ENCODE results near the gene CHRNA10.
"Not testable (repeated sequence)": the region's sequence is repeated elsewhere in the genome, so short reads cannot be mapped to it uniquely, and the experiment has no call there.

CHRNA10 gene

DNA sequence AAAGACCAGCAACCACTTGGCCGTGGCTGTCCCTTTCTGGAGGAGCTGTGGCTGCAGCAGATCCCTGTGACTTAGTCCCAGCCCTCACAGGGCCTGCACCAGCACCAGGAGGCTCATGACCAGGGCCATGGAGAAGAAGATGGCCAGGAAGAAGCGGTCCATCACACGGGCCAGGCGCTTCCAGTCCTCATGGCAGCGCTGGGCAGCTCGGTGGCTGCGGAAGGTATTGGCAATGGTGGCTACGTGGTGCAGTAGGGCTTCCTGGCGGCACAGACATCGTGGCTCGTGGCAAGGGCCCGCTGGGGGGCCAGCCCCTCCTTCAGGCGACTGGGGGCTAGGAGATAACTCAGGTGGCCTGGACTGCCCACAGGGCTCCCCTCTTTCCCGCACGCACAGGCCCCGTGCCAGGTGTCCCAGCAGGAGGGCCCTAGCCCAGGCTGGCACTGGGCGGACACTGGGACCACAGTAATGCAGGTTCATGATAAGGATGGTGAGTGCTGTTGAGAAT lies 5.1 kb downstream of the CHRNA10 start:
- no peak for DNase-seq (ENCODE audit: extremely low read depth in 1 of 2, low read depth in 1 of 2)

- no peak for DNase-seq (ENCODE audit: extremely low read depth in 1 of 2, low read depth in 1 of 2)
These were observed 5.7 kb downstream of the CHRNA10 start for GRCh38 chr11:3665336-3666022.

DNA sequence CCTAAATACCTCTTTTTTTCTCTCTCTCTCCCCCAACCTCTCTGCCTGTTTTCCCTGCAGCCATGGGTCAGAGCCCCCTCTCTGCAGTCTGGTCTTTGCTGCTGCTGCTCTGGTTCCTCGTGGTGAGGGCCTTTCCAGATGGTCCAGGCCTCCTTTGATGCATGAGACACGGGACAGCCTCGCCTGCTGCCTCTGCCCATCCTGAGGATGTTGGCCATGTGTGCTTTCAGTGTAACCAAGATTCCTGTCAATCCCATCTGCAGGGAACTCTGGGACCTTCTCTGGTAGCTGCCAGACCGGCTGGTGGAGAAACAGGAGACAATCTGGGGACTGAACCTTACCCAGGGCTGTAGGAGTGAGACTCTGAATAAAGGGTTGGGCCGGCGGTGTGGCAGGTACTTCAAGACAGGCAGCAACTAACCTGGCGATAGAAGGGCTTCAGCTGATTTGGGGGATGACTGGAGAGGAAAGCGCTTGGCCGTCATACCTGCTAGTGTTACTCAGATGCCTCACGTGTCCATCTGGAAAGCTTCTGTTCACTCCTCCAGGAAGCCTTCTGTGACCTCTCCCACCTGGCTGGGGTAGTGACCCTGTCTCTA lies 7.1 kb downstream of the CHRNA10 start:
- no peak for DNase-seq (ENCODE audit: extremely low read depth in 1 of 2, low read depth in 1 of 2)

- DNase-seq (ENCODE audit: extremely low read depth in 1 of 2, low read depth in 1 of 2): no peak
These were observed 8.3 kb downstream of the CHRNA10 start for GRCh38 chr11:3662856-3663255.

GRCh38 chr11:3660960-3661359 lies 10.2 kb downstream of the CHRNA10 start:
- no peak for DNase-seq (ENCODE audit: extremely low read depth in 1 of 2, low read depth in 1 of 2)

DNA sequence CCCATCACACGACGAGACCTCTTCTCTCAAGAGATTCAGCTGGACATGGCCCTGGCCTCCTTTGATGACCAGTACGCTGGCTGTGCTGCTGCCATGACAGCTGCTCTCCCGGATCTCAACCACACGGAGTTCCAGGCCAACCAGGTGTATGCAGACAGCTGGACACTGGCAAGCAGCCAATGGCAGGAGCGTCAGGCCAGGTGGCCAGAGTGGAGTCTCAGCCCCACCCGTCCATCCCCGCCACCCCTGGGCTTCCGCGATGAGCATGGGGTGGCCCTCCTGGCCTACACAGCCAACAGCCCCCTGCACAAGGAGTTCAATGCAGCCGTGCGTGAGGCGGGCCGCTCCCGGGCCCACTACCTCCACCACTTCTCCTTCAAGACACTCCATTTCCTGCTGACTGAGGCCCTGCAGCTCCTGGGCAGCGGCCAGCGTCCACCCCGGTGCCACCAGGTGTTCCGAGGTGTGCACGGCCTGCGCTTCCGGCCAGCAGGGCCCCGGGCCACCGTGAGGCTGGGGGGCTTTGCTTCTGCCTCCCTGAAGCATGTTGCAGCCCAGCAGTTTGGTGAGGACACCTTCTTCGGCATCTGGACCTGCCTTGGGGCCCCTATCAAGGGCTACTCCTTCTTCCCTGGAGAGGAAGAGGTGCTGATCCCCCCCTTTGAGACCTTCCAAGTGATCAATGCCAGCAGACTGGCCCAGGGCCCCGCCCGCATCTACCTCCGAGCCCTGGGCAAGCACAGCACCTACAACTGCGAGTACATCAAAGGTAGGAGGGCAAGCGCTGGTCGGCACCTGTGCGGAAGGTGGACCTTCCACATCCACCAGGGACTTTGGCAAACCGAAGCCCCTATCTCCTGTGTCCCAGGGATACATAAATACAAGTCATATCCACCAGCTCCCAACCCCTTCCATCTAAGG lies 11.3 kb downstream of the CHRNA10 start:
- DNase-seq (ENCODE audit: extremely low read depth in 1 of 2, low read depth in 1 of 2): no peak

DNA sequence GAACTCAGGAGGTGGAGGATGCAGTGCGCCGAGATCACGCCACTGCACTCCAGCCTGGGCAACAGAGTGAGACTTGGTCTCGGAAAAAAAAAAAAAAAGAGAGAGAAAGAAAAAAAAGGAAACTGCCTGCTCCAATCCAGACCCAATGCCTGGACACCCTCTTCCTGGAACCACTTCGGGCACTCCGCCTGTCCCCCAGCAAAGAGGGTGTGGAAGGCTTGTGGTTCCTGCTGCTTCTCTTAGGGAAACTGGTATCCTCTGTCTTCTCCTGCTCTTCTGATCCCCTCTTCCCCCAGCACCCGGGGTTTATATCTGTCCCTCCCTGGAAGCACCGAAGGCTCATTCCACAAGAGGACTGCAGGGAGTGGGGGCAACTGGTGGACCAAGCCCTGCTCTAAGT lies 12.9 kb downstream of the CHRNA10 start:
- no peak for DNase-seq (ENCODE audit: extremely low read depth in 1 of 2, low read depth in 1 of 2)

GRCh38 chr11:3657331-3657730 lies 13.9 kb downstream of the CHRNA10 start:
- DNase-seq (ENCODE audit: extremely low read depth in 1 of 2, low read depth in 1 of 2): not testable (repeated sequence)

GRCh38 chr11:3655547-3655946 lies 15.6 kb downstream of the CHRNA10 start:
- DNase-seq (ENCODE audit: extremely low read depth in 1 of 2, low read depth in 1 of 2): no peak

- not testable (repeated sequence) for DNase-seq (ENCODE audit: extremely low read depth in 1 of 2, low read depth in 1 of 2)
These were observed 18.7 kb downstream of the CHRNA10 start for GRCh38 chr11:3652514-3652913.

DNA sequence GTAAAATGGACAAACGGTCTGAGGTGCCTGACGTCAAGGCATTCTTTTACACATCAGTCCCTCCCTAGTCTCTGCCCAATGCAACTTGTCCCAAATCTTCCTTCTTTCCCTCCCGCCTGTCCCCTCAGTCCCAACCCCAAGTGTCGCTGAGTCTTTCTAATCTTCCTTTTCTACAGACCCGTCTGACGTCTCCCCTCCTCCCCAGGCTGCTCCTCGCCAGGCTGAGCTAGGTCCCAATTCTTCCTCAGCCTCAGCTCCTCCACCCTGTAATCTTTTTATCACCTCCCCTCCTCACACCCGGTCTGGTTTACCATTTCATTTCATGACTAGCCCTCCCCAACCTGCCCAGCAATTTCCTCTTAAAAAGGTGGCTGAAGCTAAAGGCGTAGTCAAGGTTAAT lies 21.8 kb downstream of the CHRNA10 start:
- not testable (repeated sequence) for DNase-seq (ENCODE audit: extremely low read depth in 1 of 2, low read depth in 1 of 2)

- DNase-seq (ENCODE audit: extremely low read depth in 1 of 2, low read depth in 1 of 2): not testable (repeated sequence)
These were observed 22.3 kb downstream of the CHRNA10 start for GRCh38 chr11:3648843-3649242.

DNA sequence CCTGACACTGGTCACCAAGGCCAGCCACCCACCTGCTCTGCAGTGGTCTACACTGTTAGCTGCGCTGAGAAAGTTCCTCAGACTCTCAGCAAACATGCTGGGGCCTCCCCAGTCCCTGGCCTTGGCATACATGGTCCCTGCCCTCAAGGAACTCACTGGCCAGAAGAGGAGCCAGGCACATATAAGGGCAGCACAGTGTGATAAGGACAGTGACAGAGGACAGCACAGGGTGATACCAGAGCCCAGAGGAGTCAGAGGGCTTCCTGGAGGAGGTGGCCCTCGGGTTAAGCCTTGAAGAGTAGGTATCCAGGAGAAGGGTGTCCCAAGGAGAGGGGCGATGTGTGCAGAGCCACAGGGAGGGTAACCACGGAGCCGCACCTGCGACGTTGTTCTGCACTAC lies 25.6 kb downstream of the CHRNA10 start:
- DNase-seq (ENCODE audit: extremely low read depth in 1 of 2, low read depth in 1 of 2): no peak

DNA sequence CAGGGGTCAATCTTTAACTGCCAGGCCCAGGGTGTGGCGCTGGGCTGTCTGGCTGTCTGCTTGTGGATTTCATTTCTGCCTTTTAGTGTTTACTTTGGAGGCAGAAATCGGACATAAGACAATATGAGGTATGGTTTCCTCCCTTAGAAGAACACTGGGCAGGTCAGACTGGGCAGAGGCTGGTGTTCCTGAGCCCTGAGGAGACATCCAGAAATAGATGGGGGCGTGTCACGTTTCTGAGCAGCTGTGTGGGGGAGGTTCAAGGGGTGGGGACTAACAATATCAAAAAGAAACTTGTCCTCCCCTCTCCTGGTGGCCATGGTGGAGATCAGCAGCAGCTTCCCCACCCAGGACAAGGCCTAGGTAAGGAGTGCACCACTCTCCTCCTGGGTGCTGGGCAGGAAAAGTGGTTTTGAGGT lies 26.4 kb downstream of the CHRNA10 start, which contains the start of gene ART1:
Gene ART1 (plus strand): TSS at position 312 of the 419 bp plus-strand sequence. CDS start 14,086 bp downstream, outside the sequence.
- no peak for DNase-seq (ENCODE audit: extremely low read depth in 1 of 2, low read depth in 1 of 2)

DNA sequence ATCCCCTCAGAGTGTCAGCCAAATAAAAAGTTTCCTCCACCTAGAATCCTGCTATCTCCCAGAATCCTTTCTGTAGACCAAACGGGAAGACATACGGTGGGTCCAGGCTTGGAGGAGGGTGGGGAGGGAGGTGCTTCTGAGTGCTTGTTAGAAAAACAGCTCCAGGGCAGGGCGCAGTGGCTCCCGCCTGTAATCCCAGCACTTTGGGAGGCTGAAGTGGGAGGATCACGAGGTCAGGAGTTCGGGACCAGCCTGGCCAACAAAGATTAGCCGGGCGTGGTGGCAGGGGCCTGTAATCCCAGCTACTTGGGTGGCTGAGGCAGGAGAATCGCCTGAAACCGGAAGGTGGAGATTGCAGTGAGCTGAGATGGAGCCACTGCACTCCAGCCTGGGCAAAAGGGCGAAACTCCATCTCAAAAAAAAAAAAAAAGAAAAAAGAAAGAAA lies 28.1 kb downstream of the CHRNA10 start:
- not testable (repeated sequence) for DNase-seq (ENCODE audit: extremely low read depth in 1 of 2, low read depth in 1 of 2)

- DNase-seq (ENCODE audit: extremely low read depth in 1 of 2, low read depth in 1 of 2): peak; percentile 37
These were observed 28.9 kb downstream of the CHRNA10 start for GRCh38 chr11:3642071-3642951.

DNA sequence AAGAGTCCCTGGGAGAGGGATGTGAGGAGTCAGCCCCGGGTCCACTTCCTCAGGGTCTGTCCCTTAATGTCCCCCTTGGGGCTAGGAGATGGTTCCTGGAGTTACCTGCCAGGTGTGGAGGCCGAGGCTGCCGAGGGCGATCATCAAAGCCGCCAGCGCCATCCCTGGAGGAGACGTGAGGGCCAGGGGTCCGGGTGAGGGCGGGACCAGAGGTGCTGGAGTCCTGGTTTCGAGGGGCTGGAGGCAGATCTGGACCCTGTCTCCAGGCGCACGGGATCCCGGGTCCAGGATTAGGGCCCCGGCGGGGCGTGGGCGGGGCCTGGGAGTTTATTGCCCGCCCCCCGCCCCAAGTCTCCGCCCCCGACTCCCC lies 29.5 kb downstream of the CHRNA10 start, which contains the start of gene ART5:
Gene ART5 (minus strand): TSS at position 292 of the 370 bp plus-strand sequence. CDS start 130 bp downstream, at position 162.
- DNase-seq (ENCODE audit: extremely low read depth in 1 of 2, low read depth in 1 of 2): no peak

DNA sequence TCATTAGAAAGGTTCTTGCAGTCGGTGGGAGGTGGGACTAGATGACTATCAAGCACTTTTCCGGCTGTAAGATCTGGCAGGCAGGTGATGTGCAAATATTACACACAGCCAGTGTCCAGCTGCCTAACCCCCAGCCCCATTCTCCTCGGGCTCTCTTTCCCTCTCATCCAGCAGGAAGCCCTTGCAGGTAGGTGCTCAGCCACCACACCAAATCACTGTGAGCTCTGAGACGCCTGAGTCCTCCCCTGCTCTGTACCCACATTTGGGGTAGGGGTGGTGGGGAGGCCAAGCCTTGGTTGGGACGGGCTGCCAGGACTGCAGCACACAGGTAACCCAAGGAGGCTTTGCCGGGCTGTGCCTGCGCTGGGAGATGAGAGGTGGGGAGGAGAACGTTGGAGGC lies 30.0 kb downstream of the CHRNA10 start:
- no peak for DNase-seq (ENCODE audit: extremely low read depth in 1 of 2, low read depth in 1 of 2)

- no peak for DNase-seq (ENCODE audit: extremely low read depth in 1 of 2, low read depth in 1 of 2)
These were observed 31.3 kb downstream of the CHRNA10 start for GRCh38 chr11:3639841-3640240.

GRCh38 chr11:3638513-3638912 lies 32.7 kb downstream of the CHRNA10 start:
- DNase-seq (ENCODE audit: extremely low read depth in 1 of 2, low read depth in 1 of 2): no peak
